Cardiac muscle cell (in vitro differentiated cells and primary cell): ENCODE data around the gene POLR2C. TPM values are rescaled to one million over a fixed set of nuclear protein-coding genes. Genes with fewer than 3 reads are reported as not detected.
A peak's percentile ranks its signal among the peaks of the same experiment; 100 is the strongest.

Experiments used
- DNase-seq, 2 donors: peaks; one replicate each; pipeline versions ENCODE4 v3.0.0 to v3.0.0-alpha.2; 2010 to 2017; ENCODE audit warnings: low read depth in 1 of 2, low spot score in 1 of 2
- H3K27ac ChIP-seq: fragments of 200-600 bp; sonication (generic); 2 replicates; pipeline ENCODE4 v1.5.1; 2016
- H3K27me3 ChIP-seq: fragments of 200-600 bp; sonication (generic); 2 replicates; pipeline ENCODE4 v1.6.0; 2016; ENCODE audit warnings: control low read depth
- H3K36me3 ChIP-seq: fragments of 200-600 bp; sonication (generic); 2 replicates; pipeline ENCODE4 v1.5.1; 2016; ENCODE audit warnings: control low read depth
- H3K4me1 ChIP-seq: fragments of 200-600 bp; sonication (generic); 2 replicates; pipeline ENCODE4 v1.8.1; 2017; ENCODE audit warnings: low read depth, mild to moderate bottlenecking, mixed run types
- H3K4me3 ChIP-seq: fragments of 200-600 bp; sonication (generic); 2 replicates; pipeline ENCODE4 v1.5.1; 2016; ENCODE audit warnings: mild to moderate bottlenecking
- H3K9me3 ChIP-seq: fragments of 200-600 bp; sonication (generic); 2 replicates; pipeline ENCODE4 v1.5.1; 2017; ENCODE audit warnings: low read depth, mild to moderate bottlenecking, control low read depth
- CTCF ChIP-seq: IDR thresholded peaks from 2 replicates; pipeline ENCODE4 v1.5.1; 2012; ENCODE audit warnings: low read depth, mild to moderate bottlenecking, low read length
- polyA plus RNA-seq: library from polyadenylated mRNA; unstranded; fragments of >200 nt; fragmentation: Nextera tagmentation; extraction: Ambion mirVana; gene quantifications from 2 replicates; pipeline ENCODE4 v1.2.1, GENCODE V29; 2016
- total RNA-seq: library from RNA; depleted of rRNA; stranded (reverse); fragments of >200 nt; gene quantifications from 2 replicates; pipeline ENCODE4 v1.2.3, GENCODE V29; 2016

POLR2C gene
- total and polyA plus RNA-seq, 2 experiments from 2014 or later = 83.5 to 126 TPM

GRCh38 chr16:57422026-57422944 is 40.2 kb upstream of the POLR2C start:
- DNase-seq = peak; percentile 60 to 82
- H3K9me3 ChIP-seq = no peaks in the 10 kb centered on the region
- no peaks in the 10 kb centered on the region for H3K4me1 ChIP-seq
- H3K36me3 ChIP-seq = no peaks in the 10 kb centered on the region
- H3K27ac ChIP-seq = no peak overlapping the region
- no peaks in the 10 kb centered on the region for H3K27me3 ChIP-seq
- no peak overlapping the region for H3K4me3 ChIP-seq
- TF ChIP-seq CTCF = peak; percentile 90

- TF ChIP-seq CTCF = no peak
- H3K27ac ChIP-seq = no peak overlapping the region
- no peak overlapping the region for H3K4me3 ChIP-seq
- peaks cover 4% of the 10 kb centered on the region for H3K36me3 ChIP-seq
- H3K4me1 ChIP-seq = no peaks in the 10 kb centered on the region
- H3K27me3 ChIP-seq = no peaks in the 10 kb centered on the region
- DNase-seq = no peak
- H3K9me3 ChIP-seq = no peaks in the 10 kb centered on the region
These were observed 39.3 kb upstream of the POLR2C start for GRCh38 chr16:57423152-57423551.

- TF ChIP-seq CTCF = no peak
- Histone ChIP-seq H3K4me3 (no peak overlapping the region), H3K36me3 (peaks cover 13% of the 10 kb centered on the region), H3K9me3 (no peaks in the 10 kb centered on the region), H3K27me3 (no peaks in the 10 kb centered on the region), H3K4me1 (no peaks in the 10 kb centered on the region), H3K27ac (peak overlapping the region; percentile 7)
- DNase-seq = no peak
These were observed 37.9 kb upstream of the POLR2C start for GRCh38 chr16:57424583-57424982.

GRCh38 chr16:57426356-57426755 is 36.1 kb upstream of the POLR2C start:
- no peak for TF ChIP-seq CTCF
- H3K9me3 ChIP-seq = no peaks in the 10 kb centered on the region
- H3K4me1 ChIP-seq = no peaks in the 10 kb centered on the region
- H3K27me3 ChIP-seq = no peaks in the 10 kb centered on the region
- no peak overlapping the region for H3K27ac ChIP-seq
- no peak for DNase-seq
- no peak overlapping the region for H3K4me3 ChIP-seq
- peaks cover 29% of the 10 kb centered on the region for H3K36me3 ChIP-seq

- Histone ChIP-seq H3K9me3 (no peaks in the 10 kb centered on the region), H3K27ac (no peak overlapping the region), H3K4me3 (no peak overlapping the region), H3K36me3 (peaks cover 38% of the 10 kb centered on the region), H3K4me1 (no peaks in the 10 kb centered on the region), H3K27me3 (no peaks in the 10 kb centered on the region)
- no peak for TF ChIP-seq CTCF
- DNase-seq = no peak
These were observed 35.2 kb upstream of the POLR2C start for GRCh38 chr16:57427307-57427706.
